Cardiac muscle cell (in vitro differentiated cells and primary cell): ENCODE measurements around the gene ZFR. TPM values are rescaled to one million over a fixed set of nuclear protein-coding genes. Genes with fewer than 3 reads are reported as not detected.

Experiments used
- DNase-seq, 2 donors: peaks; one replicate each; pipeline versions ENCODE4 v3.0.0 to v3.0.0-alpha.2; 2010 to 2017; ENCODE audit warnings: low read depth in 1 of 2, low spot score in 1 of 2
- H3K27ac ChIP-seq: fragments of 200-600 bp; sonication (generic); 2 replicates; pipeline ENCODE4 v1.5.1; 2016
- H3K27me3 ChIP-seq: fragments of 200-600 bp; sonication (generic); 2 replicates; pipeline ENCODE4 v1.6.0; 2016; ENCODE audit warnings: control low read depth
- H3K36me3 ChIP-seq: fragments of 200-600 bp; sonication (generic); 2 replicates; pipeline ENCODE4 v1.5.1; 2016; ENCODE audit warnings: control low read depth
- H3K4me1 ChIP-seq: fragments of 200-600 bp; sonication (generic); 2 replicates; pipeline ENCODE4 v1.8.1; 2017; ENCODE audit warnings: low read depth, mild to moderate bottlenecking, mixed run types
- H3K4me3 ChIP-seq: fragments of 200-600 bp; sonication (generic); 2 replicates; pipeline ENCODE4 v1.5.1; 2016; ENCODE audit warnings: mild to moderate bottlenecking
- H3K9me3 ChIP-seq: fragments of 200-600 bp; sonication (generic); 2 replicates; pipeline ENCODE4 v1.5.1; 2017; ENCODE audit warnings: low read depth, mild to moderate bottlenecking, control low read depth
- CTCF ChIP-seq: IDR thresholded peaks from 2 replicates; pipeline ENCODE4 v1.5.1; 2012; ENCODE audit warnings: low read depth, mild to moderate bottlenecking, low read length
- polyA plus RNA-seq: library from polyadenylated mRNA; unstranded; fragments of >200 nt; fragmentation: Nextera tagmentation; extraction: Ambion mirVana; gene quantifications from 2 replicates; pipeline ENCODE4 v1.2.1, GENCODE V29; 2016
- total RNA-seq: library from RNA; depleted of rRNA; stranded (reverse); fragments of >200 nt; gene quantifications from 2 replicates; pipeline ENCODE4 v1.2.3, GENCODE V29; 2016

Gene ZFR
- total and polyA plus RNA-seq, 2 experiments from 2014 or later, result 66.5 to 75.6 TPM

GRCh38 chr5:32421075-32421474 lies 23.5 kb downstream of the ZFR start:
- Histone ChIP-seq H3K36me3 (peaks cover 17% of the 10 kb centered on the region), H3K9me3 (no peaks in the 10 kb centered on the region), H3K4me3 (peak overlapping the region; percentile 8), H3K4me1 (peaks cover 11% of the 10 kb centered on the region), H3K27me3 (no peaks in the 10 kb centered on the region), H3K27ac (peak overlapping the region; percentile 18)
- DNase-seq, result no peak
- TF ChIP-seq CTCF, result no peak

- no peak overlapping the region for H3K4me3 ChIP-seq
- DNase-seq, result peak in 1 of 2 donors; percentile 60
- H3K9me3 ChIP-seq, result no peaks in the 10 kb centered on the region
- H3K27me3 ChIP-seq, result no peaks in the 10 kb centered on the region
- peaks cover 11% of the 10 kb centered on the region for H3K4me1 ChIP-seq
- no peak for TF ChIP-seq CTCF
- peaks cover 21% of the 10 kb centered on the region for H3K36me3 ChIP-seq
- H3K27ac ChIP-seq, result peak overlapping the region; percentile 18
Observed at GRCh38 chr5:32420506-32420905, 24.0 kb downstream of the ZFR start.

- no peak overlapping the region for H3K27ac ChIP-seq
Observed at GRCh38 chr5:32419791-32420190, 24.7 kb downstream of the ZFR start.

GRCh38 chr5:32413466-32414263 lies 30.9 kb downstream of the ZFR start:
- Histone ChIP-seq H3K27ac (peak overlapping the region; percentile 42), H3K4me1 (peaks cover 3% of the 10 kb centered on the region), H3K4me3 (no peak overlapping the region), H3K36me3 (peaks cover 48% of the 10 kb centered on the region), H3K9me3 (no peaks in the 10 kb centered on the region), H3K27me3 (no peaks in the 10 kb centered on the region)
- DNase-seq, result peak in 1 of 2 donors; percentile 17
- no peak for TF ChIP-seq CTCF

More at GRCh38 chr5:32419791-32420190, 24.7 kb downstream of the ZFR start:
- H3K9me3 ChIP-seq, result no peaks in the 10 kb centered on the region
- peaks cover 11% of the 10 kb centered on the region for H3K4me1 ChIP-seq
- no peak for DNase-seq
- peaks cover 24% of the 10 kb centered on the region for H3K36me3 ChIP-seq
- no peak for TF ChIP-seq CTCF
- no peak overlapping the region for H3K4me3 ChIP-seq
- no peaks in the 10 kb centered on the region for H3K27me3 ChIP-seq

- Histone ChIP-seq H3K4me1 (peaks cover 3% of the 10 kb centered on the region), H3K4me3 (no peak overlapping the region), H3K36me3 (peaks cover 61% of the 10 kb centered on the region), H3K27ac (peak overlapping the region; percentile 25), H3K27me3 (no peaks in the 10 kb centered on the region), H3K9me3 (no peaks in the 10 kb centered on the region)
- no peak for TF ChIP-seq CTCF
- DNase-seq, result peak in 1 of 2 donors; percentile 77
Observed at GRCh38 chr5:32410630-32411029, 33.9 kb downstream of the ZFR start.
